GM12864 (cell line): Measurements from ENCODE around the gene TCHP.

Experiments used
- DNase-seq: peaks from one replicate; pipeline ENCODE4 v3.0.0-alpha.2; 2011; ENCODE audit warnings: low read depth
- H3K4me3 ChIP-seq: 2 replicates; pipeline ENCODE4 v1.5.1; 2011; ENCODE audit warnings: mild to moderate bottlenecking, low read depth, low read length, control low read depth
- TF ChIP-seq, protein P1 (sequence below): IDR thresholded peaks from 2 replicates; pipeline ENCODE4 v1.5.1; 2011; ENCODE audit warnings: low read depth, mild to moderate bottlenecking, moderate library complexity, low read length, control low read depth, inconsistent platforms; ENCODE audit errors: missing control alignments

The TCHP gene

DNA sequence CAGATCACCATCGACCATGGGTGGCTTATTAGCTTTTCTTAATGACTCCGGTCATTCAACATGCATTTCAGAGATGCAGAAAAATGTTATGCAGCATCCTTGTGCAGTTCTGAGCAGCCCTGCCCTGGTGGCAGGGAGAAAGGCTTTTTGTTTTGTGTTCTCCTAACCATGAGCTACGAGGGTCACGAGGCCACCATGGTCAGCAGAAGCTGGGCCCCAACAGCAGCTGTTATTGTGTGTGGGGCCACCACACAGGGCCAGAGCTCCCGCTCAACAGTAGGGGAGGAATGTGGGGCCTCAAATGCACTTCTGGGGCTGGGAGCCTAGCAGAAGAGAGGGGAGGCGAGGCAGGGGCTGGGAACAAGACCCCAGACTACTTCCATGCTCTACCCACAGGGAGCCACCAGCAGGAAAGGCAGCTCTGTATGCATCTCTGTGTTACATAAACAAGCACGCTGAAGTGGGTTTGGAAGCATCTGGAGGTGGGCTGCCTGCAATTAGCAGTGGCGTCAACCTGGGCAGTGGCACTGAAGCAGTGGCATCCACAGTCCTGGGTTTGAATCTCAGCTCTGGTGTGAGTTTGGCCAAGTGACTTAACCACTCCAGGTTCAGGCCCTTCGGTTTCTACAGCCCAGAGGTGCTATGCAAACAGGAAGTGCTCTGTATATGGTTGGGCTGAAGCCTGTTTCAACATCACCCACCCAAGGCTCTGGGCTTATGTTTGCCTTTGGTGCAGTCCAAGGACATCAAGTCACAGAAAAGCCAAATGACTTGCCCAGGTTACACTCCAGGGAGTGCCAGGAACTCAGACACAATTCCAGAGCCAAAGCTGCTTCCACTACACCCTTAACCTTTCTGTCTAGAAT lies 36.0 kb upstream of the TCHP start:
- TF ChIP-seq, protein P1, sequence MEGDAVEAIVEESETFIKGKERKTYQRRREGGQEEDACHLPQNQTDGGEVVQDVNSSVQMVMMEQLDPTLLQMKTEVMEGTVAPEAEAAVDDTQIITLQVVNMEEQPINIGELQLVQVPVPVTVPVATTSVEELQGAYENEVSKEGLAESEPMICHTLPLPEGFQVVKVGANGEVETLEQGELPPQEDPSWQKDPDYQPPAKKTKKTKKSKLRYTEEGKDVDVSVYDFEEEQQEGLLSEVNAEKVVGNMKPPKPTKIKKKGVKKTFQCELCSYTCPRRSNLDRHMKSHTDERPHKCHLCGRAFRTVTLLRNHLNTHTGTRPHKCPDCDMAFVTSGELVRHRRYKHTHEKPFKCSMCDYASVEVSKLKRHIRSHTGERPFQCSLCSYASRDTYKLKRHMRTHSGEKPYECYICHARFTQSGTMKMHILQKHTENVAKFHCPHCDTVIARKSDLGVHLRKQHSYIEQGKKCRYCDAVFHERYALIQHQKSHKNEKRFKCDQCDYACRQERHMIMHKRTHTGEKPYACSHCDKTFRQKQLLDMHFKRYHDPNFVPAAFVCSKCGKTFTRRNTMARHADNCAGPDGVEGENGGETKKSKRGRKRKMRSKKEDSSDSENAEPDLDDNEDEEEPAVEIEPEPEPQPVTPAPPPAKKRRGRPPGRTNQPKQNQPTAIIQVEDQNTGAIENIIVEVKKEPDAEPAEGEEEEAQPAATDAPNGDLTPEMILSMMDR, result no peak
- no peak for DNase-seq
- no peak overlapping the region for H3K4me3 ChIP-seq

DNA sequence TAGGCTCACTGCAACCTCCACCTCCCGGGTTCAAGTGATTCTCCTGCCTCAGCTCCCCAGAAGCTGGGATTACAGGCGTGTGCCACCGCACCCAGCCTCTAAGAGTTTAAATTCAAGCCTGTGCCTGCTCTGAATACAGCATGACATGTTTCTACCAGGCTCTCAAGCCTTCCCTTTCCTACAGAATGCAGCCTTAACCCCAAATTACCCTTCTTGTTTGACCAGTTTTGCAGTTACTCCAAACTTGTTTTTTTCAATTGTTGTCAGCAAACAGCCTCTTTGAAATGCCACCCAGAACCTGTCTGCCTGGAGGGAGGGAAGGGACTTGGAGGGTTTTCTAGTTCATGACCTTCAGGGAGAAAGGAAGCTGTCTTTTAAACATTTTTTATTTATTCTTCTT lies 35.2 kb upstream of the TCHP start:
- TF ChIP-seq, protein P1, result no peak
- no peak overlapping the region for H3K4me3 ChIP-seq
- DNase-seq, result no peak

DNA sequence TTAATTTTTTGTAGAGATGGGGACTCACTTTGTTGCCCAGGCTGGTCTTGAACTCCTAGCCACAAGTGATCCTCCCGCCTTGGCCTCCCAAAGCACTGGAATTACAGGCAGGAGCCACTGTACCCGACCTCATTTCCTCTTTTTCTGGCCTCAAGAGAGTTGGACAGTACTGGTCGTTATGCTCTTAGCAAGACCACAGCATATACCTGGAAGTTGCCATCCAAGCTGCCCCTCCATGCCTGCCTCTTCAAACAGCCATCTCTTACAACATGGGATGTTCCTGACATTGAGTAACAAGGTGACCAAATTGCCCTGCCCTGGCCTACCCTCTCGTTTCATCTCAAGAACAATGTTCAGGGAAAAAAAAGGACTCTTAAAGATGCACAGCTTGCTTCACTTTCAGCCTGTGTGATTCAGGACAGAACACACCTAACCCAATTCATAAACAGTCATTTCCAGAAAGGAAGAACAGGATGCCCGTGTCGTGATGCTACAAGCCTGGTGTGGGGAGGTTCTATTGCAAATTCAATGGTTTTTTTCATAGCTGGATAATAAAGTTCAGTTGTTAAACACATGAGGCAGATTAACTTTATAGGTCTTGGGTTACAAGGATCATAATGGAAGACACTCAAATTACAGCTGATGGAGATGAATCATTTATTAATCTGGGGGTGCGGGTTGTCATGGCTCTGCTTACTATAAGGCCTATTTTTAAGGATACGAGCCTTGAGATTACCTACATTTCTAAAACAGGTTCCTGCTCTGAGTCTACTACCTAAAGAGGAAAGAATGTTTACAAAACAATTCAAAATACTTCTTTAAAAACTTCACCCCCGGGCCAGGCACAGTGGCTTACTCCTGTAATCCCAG lies 31.7 kb upstream of the TCHP start:
- no peak overlapping the region for H3K4me3 ChIP-seq
- no peak for DNase-seq
- TF ChIP-seq, protein P1, result no peak

DNA sequence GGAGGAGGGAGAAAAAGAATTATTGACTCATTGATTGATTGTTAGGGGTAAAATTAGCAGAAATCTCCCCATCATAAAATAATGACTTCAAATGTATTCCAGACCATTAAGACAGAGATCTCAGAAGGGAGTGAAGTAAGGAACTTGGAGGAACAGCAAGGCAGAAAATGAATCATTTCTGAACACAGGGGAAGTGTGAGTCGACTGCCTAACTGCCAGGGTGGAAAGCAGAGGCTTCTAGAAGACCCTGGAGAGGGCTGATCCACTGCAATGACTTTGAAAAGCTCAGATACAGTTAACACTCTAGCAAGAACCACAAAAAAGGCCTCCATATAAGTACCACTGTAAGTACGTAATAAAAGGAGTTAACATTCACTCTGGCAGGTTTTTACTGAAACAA lies 29.4 kb upstream of the TCHP start:
- no peak for DNase-seq
- TF ChIP-seq, protein P1, result no peak
- H3K4me3 ChIP-seq, result no peak overlapping the region

DNA sequence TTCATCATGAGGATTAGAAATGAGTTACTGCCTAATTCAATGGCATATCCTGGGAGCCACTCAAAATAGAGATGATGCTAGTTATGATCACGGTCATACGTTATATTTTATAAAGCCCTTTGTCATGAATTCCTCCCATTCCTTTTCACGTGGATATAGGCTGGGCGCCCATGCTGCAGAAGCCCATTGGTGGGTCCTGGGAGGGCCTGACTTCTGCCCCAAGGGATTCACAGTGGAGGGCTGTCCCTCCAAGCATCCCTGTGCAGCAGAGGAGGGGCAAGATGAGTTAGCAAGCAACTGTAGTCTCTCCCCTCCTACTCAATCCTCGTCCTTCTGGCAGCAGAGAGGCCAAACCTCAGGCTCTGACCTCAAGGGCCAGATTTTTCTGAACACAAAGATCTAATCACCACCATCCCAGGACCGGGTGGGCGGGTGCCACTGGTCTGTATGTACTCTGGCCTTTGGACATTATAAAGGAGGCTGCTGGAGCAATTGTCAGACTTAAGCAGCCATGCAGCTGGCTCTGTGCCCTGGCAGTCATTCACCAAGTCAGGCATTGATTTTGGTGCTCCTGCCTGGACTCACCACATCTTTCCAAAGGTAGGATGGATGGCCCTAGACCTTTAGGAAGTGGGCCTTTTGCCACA lies 28.3 kb upstream of the TCHP start:
- no peak overlapping the region for H3K4me3 ChIP-seq
- no peak for DNase-seq
- TF ChIP-seq, protein P1, result no peak

DNA sequence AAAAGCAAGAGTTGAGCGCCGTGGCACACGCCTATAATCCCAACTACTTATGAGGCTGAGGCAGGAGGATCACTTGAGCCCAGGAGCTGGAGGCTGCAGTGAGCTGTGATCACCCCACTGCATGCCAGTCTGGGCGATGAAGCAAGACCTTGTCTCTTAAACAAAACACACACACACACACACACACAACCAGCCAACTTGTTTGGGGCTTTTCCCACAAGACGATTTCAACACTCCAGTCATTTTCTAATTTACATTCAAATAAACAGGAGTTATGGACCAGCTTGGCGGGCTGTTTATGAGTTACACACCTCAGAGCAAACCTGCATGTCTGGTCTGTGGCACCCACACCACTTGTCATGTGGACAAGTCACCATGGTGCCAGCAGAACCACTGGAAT lies 26.4 kb upstream of the TCHP start:
- TF ChIP-seq, protein P1, result no peak
- no peak for DNase-seq
- H3K4me3 ChIP-seq, result no peak overlapping the region
